AG10803 (cell line): ENCODE data around the gene FCN1.

ENCODE experiments used
- DNase-seq: peaks from one replicate; pipeline ENCODE4 v3.0.0; 2010; ENCODE audit warnings: low read depth
- H3K4me3 ChIP-seq: 2 replicates; pipeline ENCODE4 v1.5.1; 2011; ENCODE audit warnings: mild to moderate bottlenecking, low read length, control low read depth
- TF ChIP-seq, protein P1 (sequence below): conservative IDR thresholded peaks from 2 replicates; pipeline ENCODE4 v1.5.1; 2011; ENCODE audit warnings: mild to moderate bottlenecking, low read length, control low read depth, inconsistent platforms

The FCN1 gene

GRCh38 chr9:134899818-134900217, 17.9 kb downstream of the FCN1 start:
- no peak for DNase-seq
- H3K4me3 ChIP-seq, result no peak overlapping the region
- TF ChIP-seq, protein P1, sequence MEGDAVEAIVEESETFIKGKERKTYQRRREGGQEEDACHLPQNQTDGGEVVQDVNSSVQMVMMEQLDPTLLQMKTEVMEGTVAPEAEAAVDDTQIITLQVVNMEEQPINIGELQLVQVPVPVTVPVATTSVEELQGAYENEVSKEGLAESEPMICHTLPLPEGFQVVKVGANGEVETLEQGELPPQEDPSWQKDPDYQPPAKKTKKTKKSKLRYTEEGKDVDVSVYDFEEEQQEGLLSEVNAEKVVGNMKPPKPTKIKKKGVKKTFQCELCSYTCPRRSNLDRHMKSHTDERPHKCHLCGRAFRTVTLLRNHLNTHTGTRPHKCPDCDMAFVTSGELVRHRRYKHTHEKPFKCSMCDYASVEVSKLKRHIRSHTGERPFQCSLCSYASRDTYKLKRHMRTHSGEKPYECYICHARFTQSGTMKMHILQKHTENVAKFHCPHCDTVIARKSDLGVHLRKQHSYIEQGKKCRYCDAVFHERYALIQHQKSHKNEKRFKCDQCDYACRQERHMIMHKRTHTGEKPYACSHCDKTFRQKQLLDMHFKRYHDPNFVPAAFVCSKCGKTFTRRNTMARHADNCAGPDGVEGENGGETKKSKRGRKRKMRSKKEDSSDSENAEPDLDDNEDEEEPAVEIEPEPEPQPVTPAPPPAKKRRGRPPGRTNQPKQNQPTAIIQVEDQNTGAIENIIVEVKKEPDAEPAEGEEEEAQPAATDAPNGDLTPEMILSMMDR, result no peak

DNA sequence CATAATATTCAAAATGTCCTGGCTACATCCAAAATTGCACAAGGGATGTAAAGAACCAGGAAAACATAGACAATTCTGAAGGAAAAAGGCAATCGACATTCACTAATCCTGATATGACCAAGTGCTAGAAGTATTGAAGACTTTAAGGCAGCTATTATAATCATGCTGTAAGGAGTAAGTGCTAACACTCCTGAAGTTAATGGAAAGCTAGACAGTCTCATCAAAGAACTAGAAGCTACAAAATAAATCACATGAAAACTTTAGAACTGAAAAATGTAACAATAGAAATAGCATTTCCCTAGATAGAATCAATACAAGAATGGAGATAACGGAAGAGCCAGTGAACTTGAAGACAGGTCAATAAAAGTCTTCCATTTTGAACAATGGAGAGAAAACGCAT, 18.5 kb downstream of the FCN1 start:
- no peak for DNase-seq
- TF ChIP-seq, protein P1, result no peak
- no peak overlapping the region for H3K4me3 ChIP-seq

- H3K4me3 ChIP-seq, result no peak overlapping the region
- DNase-seq, result no peak
- TF ChIP-seq, protein P1, result no peak
Measured at GRCh38 chr9:134898319-134898718, 19.4 kb downstream of the FCN1 start.

DNA sequence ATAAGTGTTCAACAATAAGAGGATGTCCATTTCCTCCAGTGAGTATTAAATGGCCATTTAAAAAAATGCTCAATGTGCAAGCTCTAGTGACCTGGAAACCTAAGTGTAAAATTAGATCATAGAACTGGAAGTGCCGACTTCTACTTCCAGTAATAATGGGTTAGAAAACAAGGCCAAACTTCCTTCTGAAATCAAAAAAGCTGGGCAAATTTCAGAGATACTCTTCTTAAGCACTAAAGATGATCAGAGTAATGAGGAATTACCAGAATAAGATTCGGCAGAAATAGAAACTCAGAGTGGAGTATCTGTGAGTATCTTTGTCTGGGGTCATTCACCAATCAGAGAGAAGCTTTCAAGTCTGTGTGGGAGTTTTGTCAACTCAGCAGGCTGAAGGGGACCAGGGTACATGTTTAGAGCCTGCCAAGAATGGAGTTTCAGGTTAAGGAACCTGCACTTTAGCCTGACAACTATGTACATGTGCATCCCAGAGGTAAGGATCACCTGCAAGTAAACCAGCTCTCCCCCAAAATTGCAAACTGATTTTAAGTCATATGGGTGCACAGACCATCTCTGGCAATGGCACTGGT, 20.0 kb downstream of the FCN1 start:
- DNase-seq, result no peak
- no peak overlapping the region for H3K4me3 ChIP-seq
- TF ChIP-seq, protein P1, result no peak

DNA sequence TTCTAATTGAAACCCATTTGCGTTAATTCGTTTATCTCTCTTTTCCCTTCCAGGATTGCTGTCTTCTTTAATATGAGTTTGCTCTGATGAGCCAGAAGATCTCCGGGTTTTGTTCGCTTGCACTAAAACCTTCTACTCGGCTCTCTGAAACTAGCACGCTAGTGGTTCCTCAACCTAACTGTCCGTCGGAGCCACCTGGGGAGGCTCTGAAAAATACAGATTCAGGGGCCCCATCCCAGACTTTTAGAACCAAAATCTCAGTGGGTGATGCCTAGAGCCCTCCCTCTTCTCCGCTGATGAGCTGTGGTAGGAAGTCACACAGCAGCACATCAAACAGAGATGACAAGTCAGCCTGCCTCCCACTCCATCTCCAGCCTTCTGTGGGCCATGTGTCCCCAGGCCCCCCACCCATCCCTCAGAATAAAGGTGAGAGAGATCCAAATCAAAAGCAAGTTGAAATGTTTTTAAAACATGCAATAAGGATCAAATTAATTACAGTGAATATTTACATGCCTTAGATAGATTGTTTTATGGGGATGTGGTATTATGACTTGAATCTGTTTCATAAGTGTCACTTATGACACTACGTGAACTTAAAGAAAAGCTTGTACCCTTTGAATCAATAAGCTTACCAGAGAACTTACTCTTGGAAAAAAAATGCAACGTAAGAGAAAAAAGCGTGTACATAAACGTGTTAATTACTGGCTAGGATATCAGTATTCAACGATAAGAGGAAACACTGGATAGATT, 20.7 kb downstream of the FCN1 start:
- no peak overlapping the region for H3K4me3 ChIP-seq
- DNase-seq, result no peak
- TF ChIP-seq, protein P1, result no peak

- DNase-seq, result peak; percentile 27
Measured at GRCh38 chr9:134895908-134896833, 21.5 kb downstream of the FCN1 start.

More at GRCh38 chr9:134895908-134896833, 21.5 kb downstream of the FCN1 start:
- TF ChIP-seq, protein P1, result no peak
- H3K4me3 ChIP-seq, result no peak overlapping the region
